Transverse colon (tissue), 4 donors: ENCODE measurements around the gene NOA1. TPM values are rescaled to one million over a fixed set of nuclear protein-coding genes. Genes with fewer than 3 reads are reported as not detected.
"Not testable (repeated sequence)": the region's sequence is repeated elsewhere in the genome, so short reads cannot be mapped to it uniquely, and the experiment has no call there.

Experiments used
- DNase-seq: peaks from one replicate; pipeline ENCODE4 v3.0.0-alpha.2; 2019
- H3K27ac ChIP-seq, 4 donors: fragments of 200-600 bp; sonication (generic); 2 replicates each; pipeline ENCODE4 v1.5.1; 2016 to 2018; ENCODE audit warnings: inconsistent platforms in 4 of 4
- H3K27me3 ChIP-seq: fragments of 200-600 bp; sonication (generic); 2 replicates; pipeline ENCODE4 v1.5.1; 2017; ENCODE audit warnings: inconsistent platforms
- H3K36me3 ChIP-seq, 4 donors: fragments of 200-600 bp; sonication (generic); 2 replicates each; pipeline ENCODE4 v1.5.1; 2017 to 2019; ENCODE audit warnings: inconsistent platforms in 4 of 4
- H3K4me1 ChIP-seq, 4 donors: fragments of 200-600 bp; sonication (generic); 2 replicates each; pipeline ENCODE4 v1.5.1; 2017 to 2020; ENCODE audit warnings: inconsistent platforms in 4 of 4
- H3K4me3 ChIP-seq, 4 donors: fragments of 200-600 bp; sonication (generic); 1 replicate in 1 of 4; 2 replicates in 3 of 4; pipeline versions ENCODE4 v1.5.1 to v1.6.1; 2017 to 2019; ENCODE audit warnings: inconsistent platforms in 4 of 4
- H3K9me3 ChIP-seq, 2 donors: fragments of 200-600 bp; sonication (generic); 2 replicates each; pipeline ENCODE4 v1.5.1; 2017 to 2019; ENCODE audit warnings: inconsistent platforms in 2 of 2
- EP300 ChIP-seq: sonication (generic); formaldehyde crosslinking; IDR thresholded peaks from one replicate; pipeline ENCODE4 v1.6.1; 2017; ENCODE audit warnings: antibody characterized with exemption, low read depth
- POLR2A ChIP-seq: fragments of 450-650 bp; IDR thresholded peaks from one replicate; pipeline ENCODE4 v1.6.1; 2016; ENCODE audit warnings: antibody characterized with exemption, mild to moderate bottlenecking, moderate library complexity
- POLR2AphosphoS5 ChIP-seq, 3 donors: sonication (generic); formaldehyde crosslinking; IDR thresholded peaks; one replicate each; pipeline ENCODE4 v1.6.1; 2016; ENCODE audit warnings: antibody characterized with exemption in 3 of 3
- WGBS, 2 donors: methylation state at CpG; one replicate each; pipeline ENCODE4 v1.1.5; 2018; ENCODE audit warnings: low coverage in 1 of 2; 5-methylcytosine and 5-hydroxymethylcytosine counted together
- in situ Hi-C, 4 donors: fragments of 200-750 bp; cut with MboI; loops; one replicate each; pipeline versions ENCODE4 v1.15.0 to v1.15.1; 2017; ENCODE audit warnings: low sequenced_read_pairs in 3 of 4, low pct_ligation_motif_present in 1 of 4, low pct_unique_long_range_greater_than_20kb in 1 of 4
- intact Hi-C: fragments of 100-400 bp; cut with DNase I; formaldehyde crosslinking; loops from one replicate; pipeline ENCODE4 v1.15.1; 2023; ENCODE audit warnings: low total_unique reads
- total RNA-seq, 4 donors: library from RNA; depleted of rRNA; stranded (reverse); fragments of >200 nt; gene quantifications; one replicate each; pipeline ENCODE4 v1.1.0, GENCODE V29; 2016
- TF ChIP-seq, protein P1 (sequence below), 5 experiments: fragments of 200-600 bp in 3 of 5; fragments of 450-650 bp in 2 of 5; sonication (generic) in 3 of 5; IDR thresholded peaks; 1 replicate in 2 of 5; 2 replicates in 3 of 5; pipeline ENCODE4 v1.5.1; 2016 to 2017; ENCODE audit warnings: antibody characterized with exemption in 5 of 5, inconsistent platforms in 3 of 5, mild to moderate bottlenecking in 2 of 5, moderate library complexity in 1 of 5

NOA1 gene
- total RNA-seq, 4 donors from 2014 or later = 32.5 to 75.4 (median 39.6) TPM

- no peak overlapping the region for H3K27ac ChIP-seq
- no peak overlapping the region for H3K4me3 ChIP-seq
- no peak for TF ChIP-seq EP300
- TF ChIP-seq POLR2A = no peak
- TF ChIP-seq POLR2AphosphoS5 (IDR thresholded peaks at IDR 0.05) = no peak
- TF ChIP-seq, protein P1, sequence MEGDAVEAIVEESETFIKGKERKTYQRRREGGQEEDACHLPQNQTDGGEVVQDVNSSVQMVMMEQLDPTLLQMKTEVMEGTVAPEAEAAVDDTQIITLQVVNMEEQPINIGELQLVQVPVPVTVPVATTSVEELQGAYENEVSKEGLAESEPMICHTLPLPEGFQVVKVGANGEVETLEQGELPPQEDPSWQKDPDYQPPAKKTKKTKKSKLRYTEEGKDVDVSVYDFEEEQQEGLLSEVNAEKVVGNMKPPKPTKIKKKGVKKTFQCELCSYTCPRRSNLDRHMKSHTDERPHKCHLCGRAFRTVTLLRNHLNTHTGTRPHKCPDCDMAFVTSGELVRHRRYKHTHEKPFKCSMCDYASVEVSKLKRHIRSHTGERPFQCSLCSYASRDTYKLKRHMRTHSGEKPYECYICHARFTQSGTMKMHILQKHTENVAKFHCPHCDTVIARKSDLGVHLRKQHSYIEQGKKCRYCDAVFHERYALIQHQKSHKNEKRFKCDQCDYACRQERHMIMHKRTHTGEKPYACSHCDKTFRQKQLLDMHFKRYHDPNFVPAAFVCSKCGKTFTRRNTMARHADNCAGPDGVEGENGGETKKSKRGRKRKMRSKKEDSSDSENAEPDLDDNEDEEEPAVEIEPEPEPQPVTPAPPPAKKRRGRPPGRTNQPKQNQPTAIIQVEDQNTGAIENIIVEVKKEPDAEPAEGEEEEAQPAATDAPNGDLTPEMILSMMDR (IDR thresholded peaks at IDR 0.05) = no peak
- intact Hi-C loops = no loop called here
- DNase-seq = no peak
- in situ Hi-C loops = no loop called here
- WGBS, 2 donors = 70 to 86% methylated on average over 4 to 9 of the region's 9 CpGs
- H3K9me3 ChIP-seq = no peaks in the 10 kb centered on the region
- peaks cover 6 to 11% (median 7%) of the 10 kb centered on the region in 4 donors for H3K4me1 ChIP-seq
- H3K36me3 ChIP-seq = no peaks in the 10 kb centered on the region
- no peaks in the 10 kb centered on the region for H3K27me3 ChIP-seq
Observed at GRCh38 chr4:56953680-56954520, 23.5 kb downstream of the NOA1 start.

DNA sequence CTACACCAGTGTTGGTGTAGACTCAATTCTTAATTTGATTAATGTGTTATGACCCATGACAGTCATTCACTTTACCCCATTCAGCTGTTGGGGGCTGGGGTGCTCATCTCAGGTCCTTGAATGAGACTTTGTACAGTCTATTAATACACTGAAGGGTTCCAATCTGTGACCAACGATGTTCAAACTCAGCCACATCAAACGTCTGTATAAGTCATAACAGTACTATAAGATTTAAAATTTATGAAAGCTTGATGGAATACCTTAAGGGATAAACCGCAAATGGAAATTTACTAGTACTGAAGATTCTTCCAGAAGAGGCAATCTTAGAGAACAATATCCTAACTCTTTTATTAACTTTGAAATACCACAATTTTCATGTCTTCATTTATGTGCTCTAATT, 36.0 kb downstream of the NOA1 start:
- Histone ChIP-seq H3K27ac (no peak overlapping the region), H3K9me3 (no peaks in the 10 kb centered on the region), H3K36me3 (peaks cover 0 to 10% (median 2%) of the 10 kb centered on the region in 4 donors), H3K4me1 (no peaks in the 10 kb centered on the region), H3K27me3 (no peaks in the 10 kb centered on the region), H3K4me3 (no peak overlapping the region)
- WGBS, 2 donors = 68% methylated on average over 3 of the region's 3 CpGs
- no peak for DNase-seq
- intact Hi-C loops = no loop called here
- in situ Hi-C loops = no loop called here
- TF ChIP-seq POLR2AphosphoS5 (IDR thresholded peaks at IDR 0.05) (no peak), EP300 (no peak), POLR2A (no peak)
- TF ChIP-seq, protein P1 (IDR thresholded peaks at IDR 0.05) = no peak

- in situ Hi-C loops (no loop called here), intact Hi-C loops (no loop called here)
- Histone ChIP-seq H3K27me3 (no peaks in the 10 kb centered on the region), H3K4me3 (no peak overlapping the region), H3K4me1 (no peaks in the 10 kb centered on the region), H3K36me3 (peaks cover 0 to 10% (median 2%) of the 10 kb centered on the region in 4 donors), H3K9me3 (no peaks in the 10 kb centered on the region), H3K27ac (no peak overlapping the region)
- TF ChIP-seq, protein P1 (IDR thresholded peaks at IDR 0.05) = no peak
- TF ChIP-seq POLR2AphosphoS5 (IDR thresholded peaks at IDR 0.05) (no peak), EP300 (no peak), POLR2A (no peak)
- no peak for DNase-seq
Observed at GRCh38 chr4:56940971-56941370, 36.4 kb downstream of the NOA1 start.

DNA sequence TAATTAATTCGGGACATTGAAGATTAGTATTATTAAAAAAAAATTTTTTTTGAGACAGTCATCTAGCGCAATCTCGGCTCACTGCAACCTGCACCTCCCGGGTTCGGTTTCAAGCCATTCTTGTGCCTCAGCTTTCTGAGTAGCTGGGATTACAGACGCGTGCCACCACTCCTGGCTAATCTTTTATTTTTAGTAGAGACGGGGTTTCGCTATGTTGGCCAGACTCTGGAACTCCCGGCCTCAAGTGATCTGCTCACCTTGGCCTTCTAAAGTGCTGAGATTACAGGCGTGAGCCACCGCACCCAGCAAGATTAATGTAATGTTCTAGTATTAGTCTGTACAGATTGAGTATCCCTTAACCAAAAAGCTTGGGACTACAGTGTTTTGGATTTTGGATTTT, 37.0 kb downstream of the NOA1 start:
- no peak overlapping the region for H3K27ac ChIP-seq
- no peak overlapping the region for H3K4me3 ChIP-seq
- no peak for TF ChIP-seq POLR2AphosphoS5 (IDR thresholded peaks at IDR 0.05)
- TF ChIP-seq, protein P1 (IDR thresholded peaks at IDR 0.05) = no peak
- no peak for TF ChIP-seq POLR2A
- no peak for TF ChIP-seq EP300
- H3K27me3 ChIP-seq = no peaks in the 10 kb centered on the region
- intact Hi-C loops (no loop called here), in situ Hi-C loops (no loop called here)
- peaks cover 0 to 10% (median 2%) of the 10 kb centered on the region in 4 donors for H3K36me3 ChIP-seq
- no peak for DNase-seq
- no peaks in the 10 kb centered on the region for H3K9me3 ChIP-seq
- H3K4me1 ChIP-seq = no peaks in the 10 kb centered on the region
- WGBS, 2 donors = 95 to 100% methylated on average over 4 to 12 of the region's 12 CpGs

DNA sequence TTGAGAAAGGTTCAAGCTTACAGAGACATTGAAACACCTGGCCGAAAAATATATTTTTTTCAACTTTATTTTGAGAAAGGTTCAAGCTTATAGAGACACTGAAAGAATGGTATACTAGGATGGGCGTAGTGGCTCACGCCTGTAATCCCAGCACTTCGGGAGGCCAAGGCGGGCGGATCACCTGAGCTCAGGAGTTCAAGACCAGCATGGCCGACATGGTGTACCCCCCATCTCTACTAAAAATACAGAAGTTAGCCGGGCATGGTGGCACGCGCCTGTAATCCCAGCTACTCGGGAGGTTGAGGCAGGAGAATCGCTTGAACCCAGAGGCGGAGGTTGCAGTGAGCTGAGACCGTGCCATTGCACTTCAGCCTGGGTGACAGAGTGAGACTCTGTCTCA, 37.6 kb downstream of the NOA1 start:
- in situ Hi-C loops = not testable (repeated sequence)
- WGBS, 2 donors = 96 to 99% methylated on average over 8 to 14 of the region's 14 CpGs

More for the DNA sequence above, 37.6 kb downstream of the NOA1 start:
- H3K27me3 ChIP-seq, H3K27ac ChIP-seq, intact Hi-C loops, DNase-seq, H3K4me3 ChIP-seq, H3K4me1 ChIP-seq, H3K9me3 ChIP-seq: not testable (repeated sequence)
- peaks cover 0 to 10% (median 2%) of the 10 kb centered on the region in 4 donors for H3K36me3 ChIP-seq
